ENCODE results near the gene PPM1H. TPM values are rescaled to one million over a fixed set of nuclear protein-coding genes. Genes with fewer than 3 reads are reported as not detected.
A peak's percentile ranks its signal among the peaks of the same experiment; 100 is the strongest.

Gene PPM1H
- polyA plus RNA-seq, 1 of the 3 experiments (the other 2 are of a cell fraction) = 0.13 TPM

GRCh38 chr12:62840806-62841205, 94.1 kb downstream of the PPM1H start (continued):
- TF ChIP-seq REST (IDR thresholded peaks at IDR 0.05; ENCODE audit: low read depth, low read length) (no peak), FOXJ3 (CRISPR knock-in tag; IDR thresholded peaks at IDR 0.05) (no peak), TEAD4 (IDR thresholded peaks at IDR 0.05; ENCODE audit: borderline replicate concordance, insufficient read depth) (no peak), NRF1 (IDR thresholded peaks at IDR 0.05; ENCODE audit: low read depth, low read length) (no peak), ELF1 (IDR thresholded peaks at IDR 0.05) (no peak), EP300 (IDR thresholded peaks at IDR 0.05; ENCODE audit: borderline replicate concordance in 1 of 2, low read depth in 1 of 2, low read length in 1 of 2) (no peak), TCF12 (IDR thresholded peaks at IDR 0.05) (no peak), RAD21 (IDR thresholded peaks at IDR 0.05; ENCODE audit: low read length) (no peak), MAX (IDR thresholded peaks at IDR 0.05; ENCODE audit: low read depth) (no peak)

- Histone ChIP-seq H3K9me2 (no peaks in the 10 kb centered on the region), H3K27ac (ENCODE audit: low read depth in 2 of 2, low read length in 1 of 2) (no peak overlapping the region), H3K9me3 (no peaks in the 10 kb centered on the region), H3K79me2 (ENCODE audit: insufficient read depth) (no peaks in the 10 kb centered on the region), H3F3A (replicated peaks; ENCODE audit: insufficient read depth) (no peaks in the 10 kb centered on the region), H3K4me1 (ENCODE audit: control insufficient read depth in 1 of 2, insufficient read depth in 2 of 2, low read depth in 1 of 2, low read length in 1 of 2) (no peaks in the 10 kb centered on the region), H3K4me2 (no peak overlapping the region), H3K4me3 (ENCODE audit: low read depth in 2 of 2, low read length in 1 of 2) (no peak overlapping the region), H3K9ac (no peak overlapping the region), H3K36me3 (replicated peaks in 1 of 2; ENCODE audit: control insufficient read depth in 1 of 2, insufficient read depth in 2 of 2, low read length in 1 of 2) (no peaks in the 10 kb centered on the region), H4K20me1 (ENCODE audit: insufficient read depth) (no peaks in the 10 kb centered on the region), H2AFZ (ENCODE audit: low read depth) (peak overlapping the region; percentile 42; the same call in 1 of the 2 replicates), H3K27me3 (ENCODE audit: insufficient read depth) (no peaks in the 10 kb centered on the region)
- ChIA-PET POLR2A (no interaction called here), CTCF (no interaction called here)
- WGBS (ENCODE audit: low lambda C conversion rate) = 38% methylated on average over 5 of the region's 5 CpGs
- TF ChIP-seq SIN3A (IDR thresholded peaks at IDR 0.05; ENCODE audit: borderline replicate concordance, low read depth, low read length) = no peak
- no peak for TF ChIP-seq RFX5 (IDR thresholded peaks at IDR 0.05; ENCODE audit: low read length)
- TF ChIP-seq PBX3 (IDR thresholded peaks at IDR 0.05) = no peak
- TF ChIP-seq USF1 (IDR thresholded peaks at IDR 0.05; ENCODE audit: borderline replicate concordance, low read depth) = no peak
- no peak for TF ChIP-seq REST (IDR thresholded peaks at IDR 0.05; ENCODE audit: low read depth, low read length)
- TF ChIP-seq FOXJ3 (CRISPR knock-in tag; IDR thresholded peaks at IDR 0.05) = no peak
- TF ChIP-seq TCF12 (IDR thresholded peaks at IDR 0.05) = no peak
- no peak for TF ChIP-seq ZBTB33 (IDR thresholded peaks at IDR 0.05; ENCODE audit: borderline replicate concordance, low read depth)
- TF ChIP-seq FOSL2 (IDR thresholded peaks at IDR 0.05; ENCODE audit: borderline replicate concordance, low read depth) = no peak
- TF ChIP-seq FOXM1 (IDR thresholded peaks at IDR 0.05; ENCODE audit: low read depth) = no peak
- no peak for TF ChIP-seq TEAD4 (IDR thresholded peaks at IDR 0.05; ENCODE audit: borderline replicate concordance, insufficient read depth)
- no peak for DNase-seq
These were observed 94.9 kb downstream of the PPM1H start for GRCh38 chr12:62839869-62840660.
